WTC11 (cell line): ENCODE measurements around the gene KCTD21.

Experiments
- TF ChIP-seq, protein P1 (sequence below): fragments of 200-600 bp; IDR thresholded peaks from 2 replicates; pipeline ENCODE4 v1.8.0; 2022; ENCODE audit warnings: antibody characterized with exemption
- TF ChIP-seq, protein P2 (sequence below): sonication (generic); formaldehyde crosslinking; IDR thresholded peaks from 2 replicates; pipeline ENCODE4 v1.8.0; 2022; ENCODE audit warnings: missing genetic modification reagents
- TF ChIP-seq, protein P3 (sequence below): sonication (generic); formaldehyde crosslinking; IDR thresholded peaks from 2 replicates; pipeline ENCODE4 v1.8.0; 2023; ENCODE audit warnings: mild to moderate bottlenecking, missing genetic modification reagents
- TF ChIP-seq, protein P4 (sequence below): sonication (generic); formaldehyde crosslinking; IDR thresholded peaks from 2 replicates; pipeline ENCODE4 v1.8.1; 2023; ENCODE audit warnings: mild to moderate bottlenecking, missing genetic modification reagents
- TF ChIP-seq, protein P5 (sequence below): sonication (generic); formaldehyde crosslinking; IDR thresholded peaks from 2 replicates; pipeline ENCODE4 v1.8.1; 2022; ENCODE audit warnings: mild to moderate bottlenecking, moderate library complexity, missing genetic modification reagents

- TF ChIP-seq, protein P1, sequence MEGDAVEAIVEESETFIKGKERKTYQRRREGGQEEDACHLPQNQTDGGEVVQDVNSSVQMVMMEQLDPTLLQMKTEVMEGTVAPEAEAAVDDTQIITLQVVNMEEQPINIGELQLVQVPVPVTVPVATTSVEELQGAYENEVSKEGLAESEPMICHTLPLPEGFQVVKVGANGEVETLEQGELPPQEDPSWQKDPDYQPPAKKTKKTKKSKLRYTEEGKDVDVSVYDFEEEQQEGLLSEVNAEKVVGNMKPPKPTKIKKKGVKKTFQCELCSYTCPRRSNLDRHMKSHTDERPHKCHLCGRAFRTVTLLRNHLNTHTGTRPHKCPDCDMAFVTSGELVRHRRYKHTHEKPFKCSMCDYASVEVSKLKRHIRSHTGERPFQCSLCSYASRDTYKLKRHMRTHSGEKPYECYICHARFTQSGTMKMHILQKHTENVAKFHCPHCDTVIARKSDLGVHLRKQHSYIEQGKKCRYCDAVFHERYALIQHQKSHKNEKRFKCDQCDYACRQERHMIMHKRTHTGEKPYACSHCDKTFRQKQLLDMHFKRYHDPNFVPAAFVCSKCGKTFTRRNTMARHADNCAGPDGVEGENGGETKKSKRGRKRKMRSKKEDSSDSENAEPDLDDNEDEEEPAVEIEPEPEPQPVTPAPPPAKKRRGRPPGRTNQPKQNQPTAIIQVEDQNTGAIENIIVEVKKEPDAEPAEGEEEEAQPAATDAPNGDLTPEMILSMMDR, result no peak
- TF ChIP-seq, protein P2, sequence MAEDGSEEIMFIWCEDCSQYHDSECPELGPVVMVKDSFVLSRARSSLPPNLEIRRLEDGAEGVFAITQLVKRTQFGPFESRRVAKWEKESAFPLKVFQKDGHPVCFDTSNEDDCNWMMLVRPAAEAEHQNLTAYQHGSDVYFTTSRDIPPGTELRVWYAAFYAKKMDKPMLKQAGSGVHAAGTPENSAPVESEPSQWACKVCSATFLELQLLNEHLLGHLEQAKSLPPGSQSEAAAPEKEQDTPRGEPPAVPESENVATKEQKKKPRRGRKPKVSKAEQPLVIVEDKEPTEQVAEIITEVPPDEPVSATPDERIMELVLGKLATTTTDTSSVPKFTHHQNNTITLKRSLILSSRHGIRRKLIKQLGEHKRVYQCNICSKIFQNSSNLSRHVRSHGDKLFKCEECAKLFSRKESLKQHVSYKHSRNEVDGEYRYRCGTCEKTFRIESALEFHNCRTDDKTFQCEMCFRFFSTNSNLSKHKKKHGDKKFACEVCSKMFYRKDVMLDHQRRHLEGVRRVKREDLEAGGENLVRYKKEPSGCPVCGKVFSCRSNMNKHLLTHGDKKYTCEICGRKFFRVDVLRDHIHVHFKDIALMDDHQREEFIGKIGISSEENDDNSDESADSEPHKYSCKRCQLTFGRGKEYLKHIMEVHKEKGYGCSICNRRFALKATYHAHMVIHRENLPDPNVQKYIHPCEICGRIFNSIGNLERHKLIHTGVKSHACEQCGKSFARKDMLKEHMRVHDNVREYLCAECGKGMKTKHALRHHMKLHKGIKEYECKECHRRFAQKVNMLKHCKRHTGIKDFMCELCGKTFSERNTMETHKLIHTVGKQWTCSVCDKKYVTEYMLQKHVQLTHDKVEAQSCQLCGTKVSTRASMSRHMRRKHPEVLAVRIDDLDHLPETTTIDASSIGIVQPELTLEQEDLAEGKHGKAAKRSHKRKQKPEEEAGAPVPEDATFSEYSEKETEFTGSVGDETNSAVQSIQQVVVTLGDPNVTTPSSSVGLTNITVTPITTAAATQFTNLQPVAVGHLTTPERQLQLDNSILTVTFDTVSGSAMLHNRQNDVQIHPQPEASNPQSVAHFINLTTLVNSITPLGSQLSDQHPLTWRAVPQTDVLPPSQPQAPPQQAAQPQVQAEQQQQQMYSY (CRISPR knock-in tag), result no peak
- TF ChIP-seq, protein P3, sequence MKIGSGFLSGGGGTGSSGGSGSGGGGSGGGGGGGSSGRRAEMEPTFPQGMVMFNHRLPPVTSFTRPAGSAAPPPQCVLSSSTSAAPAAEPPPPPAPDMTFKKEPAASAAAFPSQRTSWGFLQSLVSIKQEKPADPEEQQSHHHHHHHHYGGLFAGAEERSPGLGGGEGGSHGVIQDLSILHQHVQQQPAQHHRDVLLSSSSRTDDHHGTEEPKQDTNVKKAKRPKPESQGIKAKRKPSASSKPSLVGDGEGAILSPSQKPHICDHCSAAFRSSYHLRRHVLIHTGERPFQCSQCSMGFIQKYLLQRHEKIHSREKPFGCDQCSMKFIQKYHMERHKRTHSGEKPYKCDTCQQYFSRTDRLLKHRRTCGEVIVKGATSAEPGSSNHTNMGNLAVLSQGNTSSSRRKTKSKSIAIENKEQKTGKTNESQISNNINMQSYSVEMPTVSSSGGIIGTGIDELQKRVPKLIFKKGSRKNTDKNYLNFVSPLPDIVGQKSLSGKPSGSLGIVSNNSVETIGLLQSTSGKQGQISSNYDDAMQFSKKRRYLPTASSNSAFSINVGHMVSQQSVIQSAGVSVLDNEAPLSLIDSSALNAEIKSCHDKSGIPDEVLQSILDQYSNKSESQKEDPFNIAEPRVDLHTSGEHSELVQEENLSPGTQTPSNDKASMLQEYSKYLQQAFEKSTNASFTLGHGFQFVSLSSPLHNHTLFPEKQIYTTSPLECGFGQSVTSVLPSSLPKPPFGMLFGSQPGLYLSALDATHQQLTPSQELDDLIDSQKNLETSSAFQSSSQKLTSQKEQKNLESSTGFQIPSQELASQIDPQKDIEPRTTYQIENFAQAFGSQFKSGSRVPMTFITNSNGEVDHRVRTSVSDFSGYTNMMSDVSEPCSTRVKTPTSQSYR, result no peak
- TF ChIP-seq, protein P4, sequence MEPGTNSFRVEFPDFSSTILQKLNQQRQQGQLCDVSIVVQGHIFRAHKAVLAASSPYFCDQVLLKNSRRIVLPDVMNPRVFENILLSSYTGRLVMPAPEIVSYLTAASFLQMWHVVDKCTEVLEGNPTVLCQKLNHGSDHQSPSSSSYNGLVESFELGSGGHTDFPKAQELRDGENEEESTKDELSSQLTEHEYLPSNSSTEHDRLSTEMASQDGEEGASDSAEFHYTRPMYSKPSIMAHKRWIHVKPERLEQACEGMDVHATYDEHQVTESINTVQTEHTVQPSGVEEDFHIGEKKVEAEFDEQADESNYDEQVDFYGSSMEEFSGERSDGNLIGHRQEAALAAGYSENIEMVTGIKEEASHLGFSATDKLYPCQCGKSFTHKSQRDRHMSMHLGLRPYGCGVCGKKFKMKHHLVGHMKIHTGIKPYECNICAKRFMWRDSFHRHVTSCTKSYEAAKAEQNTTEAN (CRISPR knock-in tag), result no peak
- TF ChIP-seq, protein P5, sequence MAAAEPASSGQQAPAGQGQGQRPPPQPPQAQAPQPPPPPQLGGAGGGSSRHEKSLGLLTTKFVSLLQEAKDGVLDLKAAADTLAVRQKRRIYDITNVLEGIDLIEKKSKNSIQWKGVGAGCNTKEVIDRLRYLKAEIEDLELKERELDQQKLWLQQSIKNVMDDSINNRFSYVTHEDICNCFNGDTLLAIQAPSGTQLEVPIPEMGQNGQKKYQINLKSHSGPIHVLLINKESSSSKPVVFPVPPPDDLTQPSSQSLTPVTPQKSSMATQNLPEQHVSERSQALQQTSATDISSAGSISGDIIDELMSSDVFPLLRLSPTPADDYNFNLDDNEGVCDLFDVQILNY (CRISPR knock-in tag), result no peak
These were observed 23.1 kb upstream of the KCTD21 start for GRCh38 chr11:78211565-78211964.
